ENCODE measurements around the gene KRT32. TPM values are rescaled to one million over a fixed set of nuclear protein-coding genes. Genes with fewer than 3 reads are reported as not detected.

Gene KRT32
- total RNA-seq, 1 donor from 2014 or later, result not detected

DNA sequence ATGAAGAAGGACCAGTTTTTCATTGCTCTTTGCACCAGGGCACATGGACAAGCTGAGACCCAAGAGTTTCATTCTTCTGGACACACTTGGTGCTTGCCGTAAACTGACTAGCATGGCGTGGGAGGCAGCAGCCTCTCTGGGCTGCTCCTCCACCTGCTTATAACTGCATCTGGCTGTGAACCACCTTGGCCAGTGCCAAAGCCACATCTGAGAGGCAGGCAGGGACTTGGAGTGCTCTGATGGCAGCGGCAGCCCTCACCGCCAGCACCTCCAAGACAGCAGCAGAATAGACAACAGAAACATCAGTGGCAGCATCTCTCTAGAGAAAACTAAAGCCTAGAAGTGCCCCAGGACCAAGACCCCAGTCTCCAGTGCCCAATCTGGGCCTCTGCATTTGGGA is 47.5 kb downstream of the KRT32 start:
- Histone ChIP-seq H3K9ac (ENCODE audit: low read length) (no peak overlapping the region), H3K79me2 (ENCODE audit: insufficient read depth, low read length) (no peaks in the 10 kb centered on the region), H3K36me3 (ENCODE audit: insufficient read depth, low read length) (no peaks in the 10 kb centered on the region), H3K27me3 (ENCODE audit: insufficient read depth, low read length) (no peaks in the 10 kb centered on the region), H3K9me3 (ENCODE audit: insufficient read depth, low read depth, low read length) (no peaks in the 10 kb centered on the region), H3K4me3 (ENCODE audit: insufficient read depth, low read depth, low read length) (no peak overlapping the region), H3K27ac (ENCODE audit: low read depth, low read length) (no peak overlapping the region), H4K20me1 (ENCODE audit: insufficient read depth, low read length) (no peaks in the 10 kb centered on the region), H2AFZ (ENCODE audit: low read depth, low read length) (no peak overlapping the region), H3K4me2 (ENCODE audit: low read length) (no peak overlapping the region), H3K4me1 (ENCODE audit: insufficient read depth, low read length) (peaks cover 31% of the 10 kb centered on the region)
- no peaks in the 10 kb centered on the region for H3K9me3 Mint-ChIP-seq (ENCODE audit: unreplicated experiment)
- peaks cover 7% of the 10 kb centered on the region for H3K27me3 Mint-ChIP-seq (ENCODE audit: low read depth, unreplicated experiment)
- no peak for FAIRE-seq
- H3K27ac Mint-ChIP-seq (ENCODE audit: unreplicated experiment), result no peak overlapping the region
- peaks cover 34% of the 10 kb centered on the region for H3K4me1 Mint-ChIP-seq (ENCODE audit: low read depth, unreplicated experiment)
- no peak overlapping the region for H3K4me3 Mint-ChIP-seq (ENCODE audit: unreplicated experiment)
- H3K36me3 Mint-ChIP-seq (ENCODE audit: low read depth, unreplicated experiment), result peaks cover 2% of the 10 kb centered on the region
- TF ChIP-seq, protein P1, sequence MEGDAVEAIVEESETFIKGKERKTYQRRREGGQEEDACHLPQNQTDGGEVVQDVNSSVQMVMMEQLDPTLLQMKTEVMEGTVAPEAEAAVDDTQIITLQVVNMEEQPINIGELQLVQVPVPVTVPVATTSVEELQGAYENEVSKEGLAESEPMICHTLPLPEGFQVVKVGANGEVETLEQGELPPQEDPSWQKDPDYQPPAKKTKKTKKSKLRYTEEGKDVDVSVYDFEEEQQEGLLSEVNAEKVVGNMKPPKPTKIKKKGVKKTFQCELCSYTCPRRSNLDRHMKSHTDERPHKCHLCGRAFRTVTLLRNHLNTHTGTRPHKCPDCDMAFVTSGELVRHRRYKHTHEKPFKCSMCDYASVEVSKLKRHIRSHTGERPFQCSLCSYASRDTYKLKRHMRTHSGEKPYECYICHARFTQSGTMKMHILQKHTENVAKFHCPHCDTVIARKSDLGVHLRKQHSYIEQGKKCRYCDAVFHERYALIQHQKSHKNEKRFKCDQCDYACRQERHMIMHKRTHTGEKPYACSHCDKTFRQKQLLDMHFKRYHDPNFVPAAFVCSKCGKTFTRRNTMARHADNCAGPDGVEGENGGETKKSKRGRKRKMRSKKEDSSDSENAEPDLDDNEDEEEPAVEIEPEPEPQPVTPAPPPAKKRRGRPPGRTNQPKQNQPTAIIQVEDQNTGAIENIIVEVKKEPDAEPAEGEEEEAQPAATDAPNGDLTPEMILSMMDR (IDR thresholded peaks at IDR 0.05; ENCODE audit: insufficient read depth, low read depth, low read length), result no peak
- no peak for TF ChIP-seq EZH2 (IDR thresholded peaks at IDR 0.05; ENCODE audit: insufficient read depth, low read length)
- no peak for DNase-seq (ENCODE audit: low read depth)

- no peaks in the 10 kb centered on the region for H3K9me3 ChIP-seq (ENCODE audit: insufficient read depth, low read depth, low read length)
- no peaks in the 10 kb centered on the region for H3K36me3 ChIP-seq (ENCODE audit: insufficient read depth, low read length)
- H3K27ac ChIP-seq (ENCODE audit: low read depth, low read length), result no peak overlapping the region
- Mint-ChIP-seq H3K27ac (ENCODE audit: unreplicated experiment) (no peak overlapping the region), H3K9me3 (ENCODE audit: unreplicated experiment) (no peaks in the 10 kb centered on the region), H3K4me3 (ENCODE audit: unreplicated experiment) (no peak overlapping the region), H3K4me1 (ENCODE audit: low read depth, unreplicated experiment) (peaks cover 39% of the 10 kb centered on the region), H3K36me3 (ENCODE audit: low read depth, unreplicated experiment) (no peaks in the 10 kb centered on the region), H3K27me3 (ENCODE audit: low read depth, unreplicated experiment) (peaks cover 7% of the 10 kb centered on the region)
- no peaks in the 10 kb centered on the region for H3K79me2 ChIP-seq (ENCODE audit: insufficient read depth, low read length)
- H3K4me3 ChIP-seq (ENCODE audit: insufficient read depth, low read depth, low read length), result no peak overlapping the region
- no peak for FAIRE-seq
- no peak overlapping the region for H2AFZ ChIP-seq (ENCODE audit: low read depth, low read length)
- H3K4me1 ChIP-seq (ENCODE audit: insufficient read depth, low read length), result peaks cover 33% of the 10 kb centered on the region
- no peaks in the 10 kb centered on the region for H3K27me3 ChIP-seq (ENCODE audit: insufficient read depth, low read length)
- TF ChIP-seq, protein P1 (IDR thresholded peaks at IDR 0.05; ENCODE audit: insufficient read depth, low read depth, low read length), result no peak
- TF ChIP-seq EZH2 (IDR thresholded peaks at IDR 0.05; ENCODE audit: insufficient read depth, low read length), result no peak
- no peak overlapping the region for H3K4me2 ChIP-seq (ENCODE audit: low read length)
- no peaks in the 10 kb centered on the region for H4K20me1 ChIP-seq (ENCODE audit: insufficient read depth, low read length)
- no peak overlapping the region for H3K9ac ChIP-seq (ENCODE audit: low read length)
- DNase-seq (ENCODE audit: low read depth), result no peak
These were observed 48.9 kb downstream of the KRT32 start for GRCh38 chr17:41418116-41418860.

- no peak overlapping the region for H3K4me3 Mint-ChIP-seq (ENCODE audit: unreplicated experiment)
- H2AFZ ChIP-seq (ENCODE audit: low read depth, low read length), result no peak overlapping the region
- H3K4me3 ChIP-seq (ENCODE audit: insufficient read depth, low read depth, low read length), result no peak overlapping the region
- no peak overlapping the region for H3K9ac ChIP-seq (ENCODE audit: low read length)
- H3K36me3 ChIP-seq (ENCODE audit: insufficient read depth, low read length), result no peaks in the 10 kb centered on the region
- TF ChIP-seq EZH2 (IDR thresholded peaks at IDR 0.05; ENCODE audit: insufficient read depth, low read length), result no peak
- TF ChIP-seq, protein P1 (IDR thresholded peaks at IDR 0.05; ENCODE audit: insufficient read depth, low read depth, low read length), result peak; percentile 17
- peak overlapping the region; percentile 33 for H3K4me2 ChIP-seq (ENCODE audit: low read length)
- peaks cover 4% of the 10 kb centered on the region for H3K27me3 Mint-ChIP-seq (ENCODE audit: low read depth, unreplicated experiment)
- H3K36me3 Mint-ChIP-seq (ENCODE audit: low read depth, unreplicated experiment), result no peaks in the 10 kb centered on the region
- peaks cover 36% of the 10 kb centered on the region for H3K4me1 ChIP-seq (ENCODE audit: insufficient read depth, low read length)
- no peaks in the 10 kb centered on the region for H3K9me3 ChIP-seq (ENCODE audit: insufficient read depth, low read depth, low read length)
- peak overlapping the region; percentile 42 for H3K27ac Mint-ChIP-seq (ENCODE audit: unreplicated experiment)
- FAIRE-seq, result no peak
- no peaks in the 10 kb centered on the region for H3K27me3 ChIP-seq (ENCODE audit: insufficient read depth, low read length)
- peaks cover 42% of the 10 kb centered on the region for H3K4me1 Mint-ChIP-seq (ENCODE audit: low read depth, unreplicated experiment)
- DNase-seq (ENCODE audit: low read depth), result no peak
- no peaks in the 10 kb centered on the region for H3K9me3 Mint-ChIP-seq (ENCODE audit: unreplicated experiment)
- H3K79me2 ChIP-seq (ENCODE audit: insufficient read depth, low read length), result no peaks in the 10 kb centered on the region
- no peaks in the 10 kb centered on the region for H4K20me1 ChIP-seq (ENCODE audit: insufficient read depth, low read length)
- no peak overlapping the region for H3K27ac ChIP-seq (ENCODE audit: low read depth, low read length)
These were observed 49.6 kb downstream of the KRT32 start for GRCh38 chr17:41417576-41418015.

All from astrocyte (in vitro differentiated cells and primary cell).